Keratinocyte (primary cell): ENCODE data around the gene DCAF7. TPM values are rescaled to one million over a fixed set of nuclear protein-coding genes. Genes with fewer than 3 reads are reported as not detected.

ENCODE experiments used
- DNase-seq: peaks from one replicate; pipeline ENCODE4 v3.0.0-alpha.2; 2011; ENCODE audit warnings: low read depth, missing footprints, low spot score
- FAIRE-seq: peaks from 2 replicates; lab custom pipeline; 2011; peaks lifted over from hg19 to GRCh38; lab: Jason Lieb, UNC
- H2AFZ ChIP-seq: 2 replicates; pipeline ENCODE4 v1.6.0; 2012; ENCODE audit warnings: low read length, control low read depth, inconsistent platforms; ENCODE audit not compliant: control insufficient read depth
- H3K27ac ChIP-seq: 2 replicates; pipeline ENCODE4 v1.5.1; 2011; ENCODE audit warnings: low read length; ENCODE audit not compliant: control insufficient read depth, insufficient read depth
- H3K27me3 ChIP-seq: 3 replicates; pipeline ENCODE4 v1.6.0; 2011; ENCODE audit warnings: low read length; ENCODE audit not compliant: control insufficient read depth, insufficient read depth; ENCODE audit errors: extremely low read depth
- H3K36me3 ChIP-seq, 2 experiments: 2 replicates in 1 of 2; 3 replicates in 1 of 2; pipeline ENCODE4 v1.5.1; 2011; ENCODE audit warnings: low read length in 2 of 2, mild to moderate bottlenecking in 1 of 2; ENCODE audit not compliant: control insufficient read depth in 2 of 2, insufficient read depth in 2 of 2; ENCODE audit errors: extremely low read depth in 1 of 2
- H3K4me1 ChIP-seq: 3 replicates; pipeline ENCODE4 v1.5.1; 2011; ENCODE audit warnings: low read length; ENCODE audit not compliant: control insufficient read depth, insufficient read depth; ENCODE audit errors: extremely low read depth
- H3K4me2 ChIP-seq: 3 replicates; pipeline ENCODE4 v1.6.0; 2011; ENCODE audit warnings: low read depth, low read length; ENCODE audit not compliant: control insufficient read depth, insufficient read depth; ENCODE audit errors: extremely low read depth
- H3K4me3 ChIP-seq, 3 experiments: fragments of 200-600 bp in 1 of 3; sonication (generic) in 1 of 3; 2 replicates in 2 of 3; 3 replicates in 1 of 3; pipeline ENCODE4 v1.5.1; 2011 to 2016; ENCODE audit warnings: low read length in 3 of 3, mild to moderate bottlenecking in 3 of 3, control low read depth in 2 of 3, inconsistent platforms in 1 of 3, low read depth in 1 of 3, mixed read lengths in 1 of 3, mixed run types in 1 of 3, moderate library complexity in 1 of 3; ENCODE audit not compliant: control insufficient read depth in 2 of 3, insufficient read depth in 2 of 3; ENCODE audit errors: extremely low read depth in 1 of 3
- H3K79me2 ChIP-seq: 2 replicates; pipeline ENCODE4 v1.6.0; 2012; ENCODE audit warnings: low read length; ENCODE audit not compliant: control insufficient read depth, insufficient read depth
- H3K9ac ChIP-seq: 3 replicates; pipeline ENCODE4 v1.6.0; 2011; ENCODE audit warnings: low read length; ENCODE audit not compliant: control insufficient read depth, insufficient read depth; ENCODE audit errors: extremely low read depth
- H3K9me1 ChIP-seq: 3 replicates; pipeline ENCODE4 v1.6.0; 2011; ENCODE audit warnings: low read length; ENCODE audit not compliant: control insufficient read depth, insufficient read depth; ENCODE audit errors: extremely low read depth
- H3K9me3 ChIP-seq: 2 replicates; pipeline ENCODE4 v1.5.1; 2012; ENCODE audit warnings: low read depth, low read length; ENCODE audit not compliant: control insufficient read depth
- H4K20me1 ChIP-seq: 3 replicates; pipeline ENCODE4 v1.6.0; 2011; ENCODE audit warnings: low read length; ENCODE audit not compliant: control insufficient read depth, insufficient read depth; ENCODE audit errors: extremely low read depth
- EZH2 ChIP-seq: IDR thresholded peaks from one replicate; pipeline ENCODE4 v1.6.1; 2012; ENCODE audit warnings: inconsistent platforms, mild to moderate bottlenecking, low read length, moderate library complexity
- dilution Hi-C: fragments of 300-500 bp; cut with MboI; formaldehyde crosslinking; loops from one replicate; pipeline ENCODE4 v1.7.0; 2020; ENCODE audit warnings: low sequenced_read_pairs; ENCODE audit not compliant: extremely low pct_ligation_motif_present
- polyA plus RNA-seq, 5 experiments: library from polyadenylated mRNA; depleted of rRNA in 3 of 5; stranded (reverse) in 3 of 5; stranded (forward) in 1 of 5; unstranded in 1 of 5; fragments of >200 nt; gene quantifications; 1 replicate in 1 of 5; 2 replicates in 3 of 5; 3 replicates in 1 of 5; pipeline versions ENCODE4 v1.2.1 to v1.2.3, GENCODE V29; 2011 to 2012; ENCODE audit warnings: missing spikeins in 2 of 5, low read depth in 1 of 5, low replicate concordance in 1 of 5
- TF ChIP-seq, protein P1 (sequence below), 3 experiments: IDR thresholded peaks in 1 of 3; conservative IDR thresholded peaks in 1 of 3; optimal IDR thresholded peaks in 1 of 3; 2 replicates in 2 of 3; 3 replicates in 1 of 3; pipeline versions ENCODE3 to v1.5.1; 2011; ENCODE audit warnings: low read length in 3 of 3, mild to moderate bottlenecking in 3 of 3, moderate library complexity in 2 of 3, control low read depth in 1 of 3, inconsistent platforms in 1 of 3; ENCODE audit not compliant: insufficient read depth in 2 of 3; ENCODE audit errors: extremely low read depth in 1 of 3

DCAF7 gene
- polyA plus RNA-seq, 1 donor (not counting 4 experiments of a cell fraction or from before 2014, with no cell fraction given): 32.6 TPM

DNA sequence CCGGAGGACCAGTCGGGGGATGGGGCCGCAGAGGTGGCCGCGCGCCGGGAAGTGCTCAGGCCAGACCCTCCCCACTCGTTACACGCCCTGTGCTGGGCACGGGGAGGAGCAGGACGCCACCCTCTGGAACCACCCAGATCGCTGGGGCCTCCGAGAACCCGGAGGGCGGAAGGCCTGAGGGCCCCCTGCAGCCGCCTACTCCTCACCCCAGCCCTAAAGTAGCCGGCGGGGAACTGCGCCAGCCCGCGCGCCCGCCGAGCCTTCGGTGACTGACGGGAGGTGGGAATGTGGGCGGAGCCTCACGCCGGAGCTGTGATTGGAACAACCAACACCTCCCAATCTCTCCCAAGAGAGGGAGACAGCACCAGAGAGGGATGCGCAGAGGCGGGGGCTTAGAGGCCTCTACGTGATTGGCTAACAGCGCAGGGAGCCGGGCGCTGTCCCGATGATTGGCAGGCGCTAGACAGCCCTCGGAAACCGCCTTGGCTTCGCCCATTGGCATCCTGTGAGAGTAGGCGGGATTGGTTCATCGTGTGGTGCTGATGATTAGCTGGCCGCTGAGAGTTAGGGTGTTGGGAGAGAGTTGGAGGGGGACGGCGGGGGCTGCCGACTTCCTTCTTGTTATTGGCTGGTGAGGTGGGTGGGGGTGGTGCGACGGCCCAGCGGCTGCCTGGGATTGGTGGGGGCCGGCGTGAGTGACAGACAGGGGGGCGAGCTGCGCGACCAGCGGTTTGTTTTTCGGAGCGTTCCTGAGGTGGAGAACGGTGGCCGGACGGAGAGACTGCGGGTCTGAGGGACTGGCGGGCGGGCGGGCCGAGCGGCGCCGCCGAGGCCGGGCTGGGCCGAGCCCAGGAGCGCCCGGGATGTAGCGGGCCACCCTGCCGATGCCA is 71.7 kb downstream of the DCAF7 start, which contains the start of gene MAP3K3:
Gene MAP3K3, plus strand, starts transcription at position 734 of the 890 bp plus-strand sequence. CDS start 343 bp downstream, outside the sequence.
- Histone ChIP-seq H3K9ac (peak within 1 kb of the TSS; percentile 77), H3K27ac (peak within 1 kb of the TSS; percentile 52), H3K36me3 (no peaks in the 10 kb centered on the region), H3K9me3 (no peaks in the 10 kb centered on the region), H2AFZ (peak within 1 kb of the TSS; percentile 85), H3K4me3 (peak within 1 kb of the TSS; percentile 71 to 82 (median 78)), H3K27me3 (no peaks in the 10 kb centered on the region), H3K79me2 (peaks cover 28% of the 10 kb centered on the region), H4K20me1 (peaks cover 2% of the 10 kb centered on the region), H3K9me1 (no peaks in the 10 kb centered on the region), H3K4me1 (peaks cover 11% of the 10 kb centered on the region), H3K4me2 (peak within 1 kb of the TSS; percentile 90)
- TF ChIP-seq, protein P1, sequence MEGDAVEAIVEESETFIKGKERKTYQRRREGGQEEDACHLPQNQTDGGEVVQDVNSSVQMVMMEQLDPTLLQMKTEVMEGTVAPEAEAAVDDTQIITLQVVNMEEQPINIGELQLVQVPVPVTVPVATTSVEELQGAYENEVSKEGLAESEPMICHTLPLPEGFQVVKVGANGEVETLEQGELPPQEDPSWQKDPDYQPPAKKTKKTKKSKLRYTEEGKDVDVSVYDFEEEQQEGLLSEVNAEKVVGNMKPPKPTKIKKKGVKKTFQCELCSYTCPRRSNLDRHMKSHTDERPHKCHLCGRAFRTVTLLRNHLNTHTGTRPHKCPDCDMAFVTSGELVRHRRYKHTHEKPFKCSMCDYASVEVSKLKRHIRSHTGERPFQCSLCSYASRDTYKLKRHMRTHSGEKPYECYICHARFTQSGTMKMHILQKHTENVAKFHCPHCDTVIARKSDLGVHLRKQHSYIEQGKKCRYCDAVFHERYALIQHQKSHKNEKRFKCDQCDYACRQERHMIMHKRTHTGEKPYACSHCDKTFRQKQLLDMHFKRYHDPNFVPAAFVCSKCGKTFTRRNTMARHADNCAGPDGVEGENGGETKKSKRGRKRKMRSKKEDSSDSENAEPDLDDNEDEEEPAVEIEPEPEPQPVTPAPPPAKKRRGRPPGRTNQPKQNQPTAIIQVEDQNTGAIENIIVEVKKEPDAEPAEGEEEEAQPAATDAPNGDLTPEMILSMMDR (optimal IDR thresholded peaks at IDR 0.05 in 1 of 3, IDR thresholded peaks at IDR 0.05 in 1 of 3, conservative IDR thresholded peaks at IDR 0.05 in 1 of 3; ENCODE audit: extremely low read depth in 1 of 3, insufficient read depth in 2 of 3, low read length in 3 of 3): peak in 2 of 3 experiments; percentile 7 to 17
- no peak for TF ChIP-seq EZH2
- dilution Hi-C loops: no loop called here
- FAIRE-seq: peak; percentile 73
- peak; percentile 99 for DNase-seq

DNA sequence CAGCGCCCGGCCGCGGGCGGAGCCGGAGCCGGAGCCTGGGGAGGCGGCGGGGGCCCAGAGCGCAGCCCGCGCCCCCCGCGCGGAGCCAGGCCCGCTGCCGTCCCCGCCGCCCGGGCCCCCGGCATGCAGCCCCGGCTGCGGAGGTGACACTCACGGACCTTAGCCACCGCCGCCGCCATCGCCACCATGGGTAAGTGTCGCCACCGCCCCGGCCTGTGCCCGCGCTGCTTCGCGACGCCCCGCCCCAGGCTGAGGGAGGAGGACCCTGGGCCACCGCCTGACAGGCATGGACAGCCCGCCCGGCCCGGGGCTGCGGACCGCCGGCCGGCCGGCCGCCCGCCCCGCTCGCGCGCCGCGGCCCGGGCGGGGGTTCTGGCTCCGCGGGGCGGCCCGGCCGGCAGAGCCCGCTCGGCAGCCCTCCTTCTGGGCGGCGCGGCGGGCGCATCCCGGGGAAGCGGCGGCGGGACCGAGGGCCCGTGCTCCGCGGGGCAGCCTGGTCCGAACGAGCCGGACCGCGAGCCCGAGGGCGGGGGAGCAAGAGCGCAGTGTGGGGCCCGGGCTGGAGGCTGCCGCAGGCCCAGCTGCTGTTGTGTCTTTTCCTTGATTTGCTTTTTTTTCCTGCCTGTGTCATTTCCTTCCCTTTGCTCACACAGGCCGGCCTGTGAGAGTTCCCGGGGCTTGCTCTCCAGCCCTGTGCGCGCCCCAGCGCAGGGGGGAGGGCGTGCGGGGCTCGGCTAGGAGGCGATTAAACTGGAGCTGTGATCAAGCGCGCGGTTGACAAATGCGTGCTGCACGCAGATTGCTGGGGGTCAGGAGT is 72.5 kb downstream of the DCAF7 start:
- Histone ChIP-seq H3K79me2 (peaks cover 32% of the 10 kb centered on the region), H3K4me2 (peak overlapping the region; percentile 90), H3K4me1 (peaks cover 11% of the 10 kb centered on the region), H3K9me3 (no peaks in the 10 kb centered on the region), H3K27ac (peak overlapping the region; percentile 16), H3K9ac (peak overlapping the region; percentile 77), H2AFZ (peak overlapping the region; percentile 65), H3K36me3 (no peaks in the 10 kb centered on the region), H4K20me1 (peaks cover 2% of the 10 kb centered on the region), H3K4me3 (peak overlapping the region; percentile 71 to 82 (median 78)), H3K27me3 (no peaks in the 10 kb centered on the region), H3K9me1 (no peaks in the 10 kb centered on the region)
- dilution Hi-C loops: no loop called here
- TF ChIP-seq, protein P1 (optimal IDR thresholded peaks at IDR 0.05 in 1 of 3, IDR thresholded peaks at IDR 0.05 in 1 of 3, conservative IDR thresholded peaks at IDR 0.05 in 1 of 3; ENCODE audit: extremely low read depth in 1 of 3, insufficient read depth in 2 of 3, low read length in 3 of 3): no peak
- TF ChIP-seq EZH2: no peak
- FAIRE-seq (no peak), DNase-seq (no peak)
